NCI-H510A (cell line): ENCODE measurements around the gene ZNF780A.
"Not testable (repeated sequence)": the region's sequence is repeated elsewhere in the genome, so short reads cannot be mapped to it uniquely, and the experiment has no call there.

ENCODE experiments used
- DNase-seq: peaks from one replicate; lab custom pipeline; 2025; lab: John Stamatoyannopoulos, UW

Gene ZNF780A

GRCh38 chr19:40084948-40085347, 5.8 kb downstream of the ZNF780A start:
- no peak for DNase-seq

- no peak for DNase-seq
Measured at GRCh38 chr19:40081411-40081810, 9.3 kb downstream of the ZNF780A start.

- no peak for DNase-seq
Measured at GRCh38 chr19:40080289-40080688, 10.5 kb downstream of the ZNF780A start.

- DNase-seq = no peak
Measured at GRCh38 chr19:40078377-40078776, 12.4 kb downstream of the ZNF780A start.

- DNase-seq = no peak
Measured at GRCh38 chr19:40070058-40070457, 20.7 kb downstream of the ZNF780A start.

GRCh38 chr19:40059624-40060023, 31.1 kb downstream of the ZNF780A start:
- DNase-seq = no peak

- DNase-seq = no peak
Measured at GRCh38 chr19:40057166-40057565, 33.6 kb downstream of the ZNF780A start.

- DNase-seq = no peak
Measured at GRCh38 chr19:40056505-40056904, 34.2 kb downstream of the ZNF780A start.

- DNase-seq = peak; percentile 42
Measured at GRCh38 chr19:40055832-40056504, 34.8 kb downstream of the ZNF780A start, which contains the start of gene ZNF780B. ZNF780B (minus strand) TSS chr19:40056231; CDS start chr19:40050332, 5,899 bp downstream.

GRCh38 chr19:40055049-40055448, 35.7 kb downstream of the ZNF780A start:
- DNase-seq = no peak

GRCh38 chr19:40054632-40055031, 36.1 kb downstream of the ZNF780A start:
- no peak for DNase-seq

- no peak for DNase-seq
Measured at GRCh38 chr19:40053491-40053890, 37.3 kb downstream of the ZNF780A start.

GRCh38 chr19:40041718-40042117, 49.0 kb downstream of the ZNF780A start:
- DNase-seq = not testable (repeated sequence)

- DNase-seq = not testable (repeated sequence)
Measured at GRCh38 chr19:40038047-40038446, 52.7 kb downstream of the ZNF780A start.

- no peak for DNase-seq
Measured at GRCh38 chr19:40035996-40036395, 54.7 kb downstream of the ZNF780A start.

GRCh38 chr19:40033989-40034560, 56.7 kb downstream of the ZNF780A start:
- DNase-seq = no peak

- no peak for DNase-seq
Measured at GRCh38 chr19:40026597-40026970, 64.2 kb downstream of the ZNF780A start.

GRCh38 chr19:40025938-40026596, 64.7 kb downstream of the ZNF780A start:
- no peak for DNase-seq

- DNase-seq = no peak
Measured at GRCh38 chr19:40023969-40024368, 66.8 kb downstream of the ZNF780A start.
